Testis (tissue), 2 donors: ENCODE data around the gene FUT6.

Source experiments
- POLR2A ChIP-seq: fragments of 450-650 bp; IDR thresholded peaks from one replicate; pipeline ENCODE4 v1.6.1; 2017; ENCODE audit warnings: antibody characterized with exemption, mild to moderate bottlenecking, moderate library complexity
- TF ChIP-seq, protein P1 (sequence below), 3 experiments: fragments of 450-650 bp in 2 of 3; fragments of 200-600 bp in 1 of 3; sonication (generic) in 1 of 3; IDR thresholded peaks; one replicate each; pipeline ENCODE4 v1.5.1; 2016 to 2019; ENCODE audit warnings: antibody characterized with exemption in 3 of 3, mild to moderate bottlenecking in 2 of 3, moderate library complexity in 1 of 3

DNA sequence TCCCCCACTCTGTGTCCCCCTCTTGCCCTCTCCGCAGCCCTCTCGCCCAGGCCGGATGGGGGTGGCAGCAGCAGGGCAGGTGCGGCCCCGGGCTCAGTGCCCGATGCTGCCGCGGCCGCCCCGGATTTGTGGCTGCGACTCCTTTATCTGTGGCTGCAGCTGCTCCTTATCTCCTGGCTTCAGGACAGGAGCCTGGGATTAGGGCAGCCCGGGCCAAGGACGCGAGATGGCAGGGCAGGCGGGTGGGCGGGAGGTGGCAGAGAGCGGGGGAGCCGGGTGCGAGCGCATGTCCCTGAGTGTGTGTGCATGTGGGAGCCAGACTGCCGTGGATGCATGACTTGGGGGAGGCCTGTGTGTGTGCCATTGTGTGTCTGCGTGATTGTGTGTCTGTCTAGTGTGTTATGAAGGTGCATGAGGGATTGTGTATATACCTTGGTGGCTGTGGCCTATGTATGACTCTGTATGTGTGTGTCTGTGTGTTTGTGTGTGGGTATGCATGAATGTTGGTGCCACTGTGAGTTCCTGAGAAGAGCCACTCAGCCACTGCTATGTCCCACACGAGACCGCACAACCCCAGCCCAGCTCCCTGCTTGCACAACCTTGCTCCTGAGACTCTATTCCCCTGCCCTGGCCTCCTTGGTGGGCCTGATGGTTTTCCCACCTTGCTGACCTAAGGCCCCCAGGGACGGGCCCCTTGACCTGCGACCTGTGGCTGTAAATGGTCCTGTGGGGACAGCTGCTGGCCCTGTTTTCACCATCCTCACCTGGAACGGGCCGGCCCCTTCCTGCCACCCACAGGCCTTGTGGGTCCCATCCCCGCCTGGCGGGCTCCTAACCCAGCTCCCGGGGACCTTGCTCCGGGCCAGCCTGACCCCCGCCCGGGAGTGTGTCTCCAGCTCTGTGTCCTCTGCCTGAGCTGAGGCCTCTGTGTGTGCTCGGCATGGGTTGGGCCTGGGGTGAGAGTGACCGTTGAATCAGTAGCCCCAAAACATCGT is 40.0 kb downstream of the FUT6 start:
- TF ChIP-seq, protein P1, sequence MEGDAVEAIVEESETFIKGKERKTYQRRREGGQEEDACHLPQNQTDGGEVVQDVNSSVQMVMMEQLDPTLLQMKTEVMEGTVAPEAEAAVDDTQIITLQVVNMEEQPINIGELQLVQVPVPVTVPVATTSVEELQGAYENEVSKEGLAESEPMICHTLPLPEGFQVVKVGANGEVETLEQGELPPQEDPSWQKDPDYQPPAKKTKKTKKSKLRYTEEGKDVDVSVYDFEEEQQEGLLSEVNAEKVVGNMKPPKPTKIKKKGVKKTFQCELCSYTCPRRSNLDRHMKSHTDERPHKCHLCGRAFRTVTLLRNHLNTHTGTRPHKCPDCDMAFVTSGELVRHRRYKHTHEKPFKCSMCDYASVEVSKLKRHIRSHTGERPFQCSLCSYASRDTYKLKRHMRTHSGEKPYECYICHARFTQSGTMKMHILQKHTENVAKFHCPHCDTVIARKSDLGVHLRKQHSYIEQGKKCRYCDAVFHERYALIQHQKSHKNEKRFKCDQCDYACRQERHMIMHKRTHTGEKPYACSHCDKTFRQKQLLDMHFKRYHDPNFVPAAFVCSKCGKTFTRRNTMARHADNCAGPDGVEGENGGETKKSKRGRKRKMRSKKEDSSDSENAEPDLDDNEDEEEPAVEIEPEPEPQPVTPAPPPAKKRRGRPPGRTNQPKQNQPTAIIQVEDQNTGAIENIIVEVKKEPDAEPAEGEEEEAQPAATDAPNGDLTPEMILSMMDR (IDR thresholded peaks at IDR 0.05), result no peak
- TF ChIP-seq POLR2A, result no peak
